Umbilical cord (tissue), 2 donors: Measurements from ENCODE around the gene PATZ1. TPM values are rescaled to one million over a fixed set of nuclear protein-coding genes. Genes with fewer than 3 reads are reported as not detected.
"Not testable (repeated sequence)": the region's sequence is repeated elsewhere in the genome, so short reads cannot be mapped to it uniquely, and the experiment has no call there.

Source experiments
- DNase-seq: peaks from one replicate; pipeline ENCODE4 v3.0.0-alpha.2; 2015; ENCODE audit warnings: low spot score
- total RNA-seq: library from RNA; depleted of rRNA; stranded (reverse); fragments of >200 nt; gene quantifications from one replicate; pipeline ENCODE4 v1.2.3, GENCODE V29; 2014; ENCODE audit warnings: low replicate concordance; ENCODE audit not compliant: insufficient read depth

PATZ1 gene, protein sequence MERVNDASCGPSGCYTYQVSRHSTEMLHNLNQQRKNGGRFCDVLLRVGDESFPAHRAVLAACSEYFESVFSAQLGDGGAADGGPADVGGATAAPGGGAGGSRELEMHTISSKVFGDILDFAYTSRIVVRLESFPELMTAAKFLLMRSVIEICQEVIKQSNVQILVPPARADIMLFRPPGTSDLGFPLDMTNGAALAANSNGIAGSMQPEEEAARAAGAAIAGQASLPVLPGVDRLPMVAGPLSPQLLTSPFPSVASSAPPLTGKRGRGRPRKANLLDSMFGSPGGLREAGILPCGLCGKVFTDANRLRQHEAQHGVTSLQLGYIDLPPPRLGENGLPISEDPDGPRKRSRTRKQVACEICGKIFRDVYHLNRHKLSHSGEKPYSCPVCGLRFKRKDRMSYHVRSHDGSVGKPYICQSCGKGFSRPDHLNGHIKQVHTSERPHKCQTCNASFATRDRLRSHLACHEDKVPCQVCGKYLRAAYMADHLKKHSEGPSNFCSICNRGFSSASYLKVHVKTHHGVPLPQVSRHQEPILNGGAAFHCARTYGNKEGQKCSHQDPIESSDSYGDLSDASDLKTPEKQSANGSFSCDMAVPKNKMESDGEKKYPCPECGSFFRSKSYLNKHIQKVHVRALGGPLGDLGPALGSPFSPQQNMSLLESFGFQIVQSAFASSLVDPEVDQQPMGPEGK
- total RNA-seq: 9.1 TPM

GRCh38 chr22:31346255-31346732 lies at the start of gene PATZ1:
Gene PATZ1, minus strand, starts transcription at chr22:31346346. Its CDS starts 744 bp downstream, at chr22:31345602.
- DNase-seq: peak; percentile 90

GRCh38 chr22:31394326-31394725 lies 48.2 kb upstream of the PATZ1 start:
- no peak for DNase-seq

DNA sequence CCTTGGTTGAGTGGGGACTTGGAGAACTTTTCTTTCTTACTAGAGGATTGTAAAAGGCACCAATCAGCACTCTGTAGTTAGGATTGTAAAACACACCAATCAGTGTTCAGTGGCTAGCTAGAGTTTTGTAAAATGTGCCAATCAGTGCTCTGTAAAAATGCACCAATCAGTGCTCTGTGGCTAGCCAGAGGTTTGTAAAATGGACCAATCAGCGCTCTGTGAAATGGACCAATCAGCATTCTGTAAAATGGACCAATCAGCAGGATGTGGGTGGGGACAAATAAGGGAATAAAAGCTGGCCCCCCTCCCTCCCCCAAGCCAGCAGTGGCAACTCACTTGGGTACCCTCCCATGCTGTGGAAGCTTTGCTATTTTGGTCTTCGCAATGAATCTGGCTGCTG lies 47.7 kb upstream of the PATZ1 start:
- DNase-seq: no peak

DNA sequence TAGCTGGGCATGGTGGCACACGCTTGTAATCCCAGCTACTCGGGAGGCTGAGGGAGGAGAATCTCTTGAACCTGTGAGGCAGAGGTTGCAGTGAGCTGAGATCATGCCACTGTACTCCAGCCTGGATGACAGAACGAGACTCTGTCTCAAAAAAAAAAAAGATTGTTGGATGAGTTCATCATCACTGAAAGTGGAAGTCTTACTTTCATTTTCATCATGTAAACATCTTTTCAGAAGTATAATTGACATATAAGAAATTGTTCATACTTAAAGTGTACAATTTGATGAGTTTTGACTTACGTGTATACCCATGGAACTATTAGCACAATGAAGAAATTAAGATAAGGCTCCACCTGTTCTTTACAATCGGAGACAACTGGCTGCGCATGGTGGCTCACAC lies 32.5 kb upstream of the PATZ1 start:
- not testable (repeated sequence) for DNase-seq

- DNase-seq: no peak
These were observed 32.0 kb upstream of the PATZ1 start for GRCh38 chr22:31378123-31378522.

DNA sequence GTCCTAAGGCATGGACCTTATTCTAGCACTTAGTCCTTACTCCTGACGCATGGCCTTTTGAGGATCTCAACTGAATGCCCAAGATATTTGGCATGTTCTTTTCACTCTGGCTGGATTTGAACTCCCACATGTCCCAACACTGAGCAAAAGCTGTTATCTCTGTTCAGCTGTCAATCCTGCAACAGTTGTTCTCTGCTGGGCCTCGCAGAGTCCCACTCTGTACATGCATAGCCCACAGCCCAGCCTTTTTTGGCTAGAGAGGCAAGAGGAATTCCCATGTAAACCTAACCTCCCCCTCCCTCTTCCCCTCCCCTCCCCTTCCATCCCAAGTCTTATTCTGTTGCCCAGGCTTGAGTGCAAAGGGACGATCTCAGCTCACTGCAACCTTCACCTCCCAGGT lies 31.5 kb upstream of the PATZ1 start:
- no peak for DNase-seq

DNA sequence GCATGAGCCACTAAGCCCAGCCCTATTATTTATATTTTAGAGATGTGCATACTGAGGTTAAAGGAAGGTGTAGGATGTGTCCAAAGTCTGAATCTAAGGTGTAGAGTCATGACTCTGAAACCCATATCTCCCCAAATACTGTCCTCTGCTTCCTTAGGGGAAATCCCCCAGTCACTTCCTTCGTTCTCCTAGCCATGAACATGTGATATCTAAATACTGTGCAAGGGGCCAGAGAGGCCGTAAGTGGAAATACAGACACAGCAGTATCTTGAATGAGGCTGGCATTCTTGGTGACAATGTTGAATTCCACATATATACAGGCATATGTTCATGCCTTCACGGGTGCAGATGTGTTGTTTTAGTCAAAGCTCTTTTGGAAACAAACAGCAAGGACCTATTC lies 21.3 kb upstream of the PATZ1 start:
- DNase-seq: no peak

GRCh38 chr22:31363885-31364465 lies 17.8 kb upstream of the PATZ1 start:
- no peak for DNase-seq

GRCh38 chr22:31361743-31362142 lies 15.6 kb upstream of the PATZ1 start:
- no peak for DNase-seq

DNA sequence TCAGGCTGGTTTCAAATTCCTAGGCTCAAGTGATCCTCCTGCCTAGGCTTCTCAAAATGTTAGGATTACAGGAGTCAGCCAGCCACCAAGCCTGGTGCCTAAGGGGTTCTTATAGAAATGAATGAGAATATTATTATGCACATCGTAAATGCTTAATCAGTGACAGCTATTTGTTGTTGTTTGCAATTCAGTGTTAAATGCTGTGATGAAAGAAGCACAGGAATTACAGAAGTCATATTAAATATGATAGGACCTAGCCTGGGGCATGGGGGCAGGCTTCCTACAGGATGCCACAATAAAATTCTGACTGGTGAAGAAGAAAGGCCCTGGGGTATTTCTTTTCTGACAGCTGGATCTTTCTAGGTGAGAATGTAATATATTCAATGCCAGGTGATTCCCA lies 13.9 kb upstream of the PATZ1 start:
- no peak for DNase-seq

- no peak for DNase-seq
These were observed 8.4 kb upstream of the PATZ1 start for GRCh38 chr22:31354515-31354914.

DNA sequence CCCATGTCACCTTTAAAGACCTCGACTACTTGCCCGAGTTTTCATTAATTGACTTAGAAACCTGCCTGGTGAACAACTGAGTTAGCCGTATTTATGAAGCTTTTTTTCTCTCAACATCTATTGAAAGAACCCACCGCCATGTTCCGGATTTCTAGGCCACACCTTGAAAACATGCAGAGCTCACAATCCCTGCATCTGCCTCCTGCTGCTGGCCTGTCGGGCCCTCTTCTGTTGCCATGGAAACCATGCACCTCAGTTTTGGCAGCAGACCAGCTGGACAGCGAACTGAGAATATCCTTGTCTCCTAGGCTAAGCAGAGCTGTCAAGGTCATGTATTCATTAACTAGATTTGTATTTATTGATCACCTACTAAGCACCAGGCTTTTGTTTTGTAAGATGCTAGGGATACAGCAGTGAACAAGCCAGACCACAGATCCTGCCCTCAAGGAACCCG lies 4.3 kb upstream of the PATZ1 start:
- peak; percentile 39 for DNase-seq

GRCh38 chr22:31349960-31350359 lies 3.8 kb upstream of the PATZ1 start:
- DNase-seq: no peak

GRCh38 chr22:31348766-31349165 lies 2.6 kb upstream of the PATZ1 start:
- DNase-seq: no peak

- not testable (repeated sequence) for DNase-seq
These were observed 1.8 kb upstream of the PATZ1 start for GRCh38 chr22:31348009-31348337.

GRCh38 chr22:31347251-31348008 lies 1.3 kb upstream of the PATZ1 start:
- DNase-seq: peak; percentile 79

DNA sequence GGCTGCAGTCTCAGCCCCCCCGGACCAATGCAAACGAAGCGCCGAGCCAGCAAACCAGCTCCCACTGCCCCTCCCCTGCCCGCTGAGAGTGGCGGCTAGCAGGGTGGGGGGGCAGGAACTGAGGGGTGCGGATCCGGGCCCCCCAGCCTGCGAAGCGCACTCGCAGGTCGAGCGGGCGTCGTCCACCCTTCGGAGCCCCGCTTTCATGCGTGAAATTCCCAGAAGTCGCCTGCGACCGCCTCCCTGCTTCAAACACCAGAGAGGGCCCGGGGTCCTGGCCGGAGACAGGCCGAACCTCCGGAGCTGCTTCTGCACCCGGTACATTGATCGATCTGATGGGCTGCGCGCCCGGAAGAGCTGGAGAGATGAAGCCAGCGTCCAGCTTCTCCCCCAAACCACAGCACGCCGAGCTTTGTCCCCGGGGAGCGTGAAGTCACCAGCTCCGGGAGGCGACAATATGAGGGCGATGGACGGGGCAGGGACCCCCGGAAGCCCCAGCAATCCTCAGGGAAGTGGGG lies 646 bp upstream of the PATZ1 start:
- peak; percentile 69 for DNase-seq

DNA sequence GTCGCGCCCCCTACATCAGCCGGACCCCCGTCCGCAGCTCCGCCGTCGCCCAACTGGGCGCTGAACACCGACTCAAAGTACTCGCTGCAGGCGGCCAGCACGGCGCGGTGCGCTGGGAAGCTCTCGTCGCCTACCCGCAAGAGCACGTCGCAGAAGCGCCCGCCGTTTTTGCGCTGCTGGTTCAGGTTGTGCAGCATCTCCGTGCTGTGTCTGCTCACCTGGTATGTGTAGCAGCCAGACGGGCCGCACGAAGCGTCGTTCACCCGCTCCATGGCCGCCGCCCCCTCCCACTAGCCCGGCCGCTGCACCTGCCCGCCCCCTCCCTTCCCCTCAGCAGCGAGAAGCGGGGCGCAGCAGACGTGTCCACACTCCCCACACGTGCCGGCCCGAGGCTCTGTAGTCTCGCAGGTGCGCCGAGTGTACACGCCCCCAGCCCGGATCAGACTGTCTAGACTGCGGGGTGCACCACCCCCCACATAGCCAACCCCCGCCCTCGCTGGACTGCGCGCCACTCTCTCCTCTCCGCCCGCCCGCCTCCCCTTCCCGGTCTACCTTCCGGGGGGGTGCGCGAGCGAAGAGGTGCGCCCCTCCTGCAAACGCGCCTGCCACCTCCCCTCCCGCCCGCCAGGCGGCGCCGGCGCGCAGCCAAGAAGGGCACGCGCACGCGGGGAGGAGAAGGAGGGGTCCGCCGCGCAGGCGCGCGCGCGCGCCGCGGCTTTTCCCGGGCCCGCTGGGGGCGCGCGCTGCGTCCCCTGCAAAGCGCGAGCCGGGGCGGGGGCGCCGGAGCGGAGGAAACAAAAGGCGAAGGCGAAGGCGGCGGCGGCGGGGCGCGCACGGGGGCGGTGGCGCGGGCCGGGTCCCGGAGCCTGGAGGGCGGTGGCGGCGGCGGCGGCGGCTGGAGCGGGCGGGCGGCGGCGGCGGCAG lies 553 bp downstream of the PATZ1 start:
- peak; percentile 88 for DNase-seq

DNA sequence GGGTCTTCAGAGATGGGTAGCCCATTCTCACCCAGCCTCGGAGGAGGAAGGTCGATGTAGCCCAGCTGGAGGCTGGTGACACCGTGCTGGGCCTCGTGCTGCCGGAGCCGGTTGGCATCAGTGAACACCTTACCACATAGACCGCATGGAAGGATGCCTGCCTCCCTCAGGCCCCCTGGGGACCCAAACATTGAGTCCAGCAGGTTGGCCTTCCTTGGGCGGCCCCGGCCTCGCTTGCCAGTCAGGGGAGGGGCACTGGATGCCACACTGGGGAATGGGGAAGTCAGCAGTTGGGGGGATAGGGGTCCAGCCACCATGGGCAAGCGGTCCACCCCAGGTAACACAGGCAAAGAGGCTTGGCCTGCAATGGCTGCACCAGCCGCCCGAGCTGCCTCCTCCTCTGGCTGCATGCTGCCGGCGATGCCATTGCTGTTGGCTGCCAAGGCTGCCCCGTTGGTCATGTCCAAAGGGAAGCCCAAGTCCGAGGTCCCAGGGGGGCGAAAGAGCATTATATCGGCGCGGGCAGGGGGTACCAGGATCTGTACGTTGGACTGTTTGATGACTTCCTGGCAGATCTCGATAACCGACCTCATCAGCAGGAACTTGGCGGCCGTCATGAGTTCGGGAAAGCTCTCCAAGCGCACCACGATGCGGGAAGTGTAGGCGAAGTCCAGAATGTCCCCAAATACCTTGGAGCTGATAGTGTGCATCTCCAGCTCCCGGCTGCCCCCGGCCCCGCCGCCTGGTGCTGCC lies 1.4 kb downstream of the PATZ1 start:
- DNase-seq: peak; percentile 66

DNA sequence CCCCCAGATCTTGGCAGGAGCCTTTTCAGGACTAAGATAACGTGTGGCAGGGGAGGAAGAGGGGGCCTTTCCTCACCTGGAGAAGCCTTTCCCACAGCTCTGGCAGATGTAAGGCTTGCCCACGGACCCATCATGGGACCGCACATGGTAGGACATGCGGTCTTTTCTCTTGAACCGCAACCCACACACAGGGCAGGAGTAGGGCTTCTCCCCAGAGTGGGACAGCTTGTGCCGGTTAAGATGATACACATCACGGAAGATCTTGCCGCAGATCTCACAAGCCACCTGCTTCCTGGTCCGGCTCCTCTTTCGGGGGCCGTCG lies 1.9 kb downstream of the PATZ1 start:
- DNase-seq: no peak
